Sigmoid colon (tissue), 7 donors: Measurements from ENCODE around the gene SNRNP40. TPM values are rescaled to one million over a fixed set of nuclear protein-coding genes. Genes with fewer than 3 reads are reported as not detected.

Experiments used
- DNase-seq: peaks from one replicate; pipeline ENCODE4 v3.0.0-alpha.2; 2019
- H3K27ac ChIP-seq, 4 donors: fragments of 200-600 bp; sonication (generic); one replicate each; pipeline ENCODE4 v1.5.1; 2016 to 2019; ENCODE audit warnings: mild to moderate bottlenecking in 1 of 4
- H3K27me3 ChIP-seq, 3 donors: fragments of 200-600 bp; sonication (generic); one replicate each; pipeline ENCODE4 v1.5.1; 2019; ENCODE audit warnings: mild to moderate bottlenecking in 1 of 3
- H3K36me3 ChIP-seq, 4 donors: fragments of 200-600 bp; sonication (generic); one replicate each; pipeline ENCODE4 v1.5.1; 2016 to 2019
- H3K4me1 ChIP-seq, 4 donors: fragments of 200-600 bp; sonication (generic); one replicate each; pipeline ENCODE4 v1.5.1; 2017 to 2019
- H3K4me3 ChIP-seq, 4 donors: fragments of 200-600 bp; sonication (generic); one replicate each; pipeline ENCODE4 v1.5.1; 2017 to 2019; ENCODE audit warnings: mild to moderate bottlenecking in 2 of 4, moderate library complexity in 1 of 4
- H3K9me3 ChIP-seq, 4 donors: fragments of 200-600 bp in 3 of 4; sonication (generic) in 3 of 4; one replicate each; pipeline versions ENCODE4 v1.5.1 to v1.6.1; 2013 to 2019
- CTCF ChIP-seq, 4 experiments: fragments of 450-650 bp in 3 of 4; fragments of 200-600 bp in 1 of 4; IDR thresholded peaks; one replicate each; pipeline ENCODE4 v1.5.1; 2016 to 2019; ENCODE audit warnings: antibody characterized with exemption in 4 of 4, mild to moderate bottlenecking in 3 of 4, moderate library complexity in 2 of 4
- EP300 ChIP-seq, 4 donors: sonication (generic); formaldehyde crosslinking; IDR thresholded peaks; one replicate each; pipeline ENCODE4 v1.6.1; 2017; ENCODE audit warnings: antibody characterized with exemption in 4 of 4
- POLR2A ChIP-seq, 2 donors: fragments of 450-650 bp; IDR thresholded peaks; one replicate each; pipeline ENCODE4 v1.6.1; 2016; ENCODE audit warnings: antibody characterized with exemption in 2 of 2, mild to moderate bottlenecking in 2 of 2, moderate library complexity in 2 of 2
- POLR2AphosphoS5 ChIP-seq, 4 donors: sonication (generic); formaldehyde crosslinking; IDR thresholded peaks; one replicate each; pipeline ENCODE4 v1.6.1; 2017; ENCODE audit warnings: antibody characterized with exemption in 4 of 4
- WGBS, 2 donors: extraction: QIAGEN DNeasy Blood & Tissue Kit; methylation state at CpG; one replicate each; pipeline ENCODE4 v1.1.7; 2013; 5-methylcytosine and 5-hydroxymethylcytosine counted together
- intact Hi-C: fragments of 100-400 bp; cut with DNase I; formaldehyde crosslinking; loops from one replicate; pipeline ENCODE4 v1.15.1; 2023
- polyA plus RNA-seq, 3 donors: library from polyadenylated mRNA; stranded (reverse); fragments of 200-250 nt; gene quantifications; one replicate each; pipeline ENCODE4 v1.2.3, GENCODE V29; 2013
- total RNA-seq, 4 donors: library from RNA; depleted of rRNA; stranded (reverse); fragments of >200 nt; gene quantifications; one replicate each; pipeline ENCODE4 v1.1.0, GENCODE V29; 2016
- donor health status: healthy with polysubstance abuse.
- donor health status: Bipolar disorder and iron deficiency.
- donor health status: healthy.

The SNRNP40 gene
- total and polyA plus RNA-seq, 7 donors: 19.4 to 36.4 (median 26.1) TPM

- no peak for TF ChIP-seq EP300 (IDR thresholded peaks at IDR 0.05)
- TF ChIP-seq POLR2AphosphoS5 (IDR thresholded peaks at IDR 0.05): no peak
- no peak for TF ChIP-seq CTCF (IDR thresholded peaks at IDR 0.05)
- TF ChIP-seq POLR2A (IDR thresholded peaks at IDR 0.05): no peak
- peaks cover 0 to 12% (median 0%) of the 10 kb centered on the region in 3 donors for H3K27me3 ChIP-seq
- no peak for DNase-seq
- H3K9me3 ChIP-seq: no peaks in the 10 kb centered on the region
- no peak overlapping the region for H3K27ac ChIP-seq
- intact Hi-C loops: no loop called here
- no peaks in the 10 kb centered on the region for H3K36me3 ChIP-seq
- no peaks in the 10 kb centered on the region for H3K4me1 ChIP-seq
- H3K4me3 ChIP-seq: no peak overlapping the region
Observed at GRCh38 chr1:31228986-31229385, 67.6 kb downstream of the SNRNP40 start.

- TF ChIP-seq POLR2AphosphoS5 (IDR thresholded peaks at IDR 0.05): no peak
- no peak for TF ChIP-seq POLR2A (IDR thresholded peaks at IDR 0.05)
- TF ChIP-seq CTCF (IDR thresholded peaks at IDR 0.05): no peak
- no peak for TF ChIP-seq EP300 (IDR thresholded peaks at IDR 0.05)
- H3K4me3 ChIP-seq: no peak overlapping the region
- H3K36me3 ChIP-seq: no peaks in the 10 kb centered on the region
- H3K9me3 ChIP-seq: no peaks in the 10 kb centered on the region
- WGBS, 2 donors: 73 to 79% methylated on average over 5 of the region's 5 CpGs
- peaks cover 0 to 13% (median 0%) of the 10 kb centered on the region in 3 donors for H3K27me3 ChIP-seq
- DNase-seq: no peak
- H3K4me1 ChIP-seq: no peaks in the 10 kb centered on the region
- H3K27ac ChIP-seq: no peak overlapping the region
- intact Hi-C loops: no loop called here
Observed at GRCh38 chr1:31227891-31228568, 68.6 kb downstream of the SNRNP40 start.

- TF ChIP-seq POLR2A (IDR thresholded peaks at IDR 0.05) (no peak), EP300 (IDR thresholded peaks at IDR 0.05) (no peak), CTCF (IDR thresholded peaks at IDR 0.05) (no peak), POLR2AphosphoS5 (IDR thresholded peaks at IDR 0.05) (no peak)
- Histone ChIP-seq H3K4me1 (no peaks in the 10 kb centered on the region), H3K27ac (no peak overlapping the region), H3K9me3 (no peaks in the 10 kb centered on the region), H3K4me3 (no peak overlapping the region), H3K27me3 (peaks cover 0 to 13% (median 0%) of the 10 kb centered on the region in 3 donors), H3K36me3 (no peaks in the 10 kb centered on the region)
- intact Hi-C loops: no loop called here
- 9 to 46% methylated on average over 9 of the region's 9 CpGs for WGBS, 2 donors
- no peak for DNase-seq
Observed at GRCh38 chr1:31224068-31224467, 72.5 kb downstream of the SNRNP40 start.

- TF ChIP-seq CTCF (IDR thresholded peaks at IDR 0.05) (no peak), EP300 (IDR thresholded peaks at IDR 0.05) (no peak), POLR2A (IDR thresholded peaks at IDR 0.05) (no peak), POLR2AphosphoS5 (IDR thresholded peaks at IDR 0.05) (no peak)
- no peak overlapping the region for H3K27ac ChIP-seq
- intact Hi-C loops: no loop called here
- no peaks in the 10 kb centered on the region for H3K9me3 ChIP-seq
- 73 to 88% methylated on average over 3 of the region's 3 CpGs for WGBS, 2 donors
- H3K4me1 ChIP-seq: no peaks in the 10 kb centered on the region
- peaks cover 0 to 13% (median 0%) of the 10 kb centered on the region in 3 donors for H3K27me3 ChIP-seq
- H3K4me3 ChIP-seq: no peak overlapping the region
- no peak for DNase-seq
- H3K36me3 ChIP-seq: no peaks in the 10 kb centered on the region
Observed at GRCh38 chr1:31222176-31222575, 74.4 kb downstream of the SNRNP40 start.

GRCh38 chr1:31221072-31221471 lies 75.5 kb downstream of the SNRNP40 start:
- Histone ChIP-seq H3K27ac (no peak overlapping the region), H3K4me3 (no peak overlapping the region), H3K4me1 (peaks cover 0 to 4% (median 3%) of the 10 kb centered on the region in 4 donors), H3K9me3 (no peaks in the 10 kb centered on the region), H3K36me3 (no peaks in the 10 kb centered on the region), H3K27me3 (peaks cover 0 to 13% (median 0%) of the 10 kb centered on the region in 3 donors)
- DNase-seq: no peak
- TF ChIP-seq CTCF (IDR thresholded peaks at IDR 0.05) (no peak), POLR2AphosphoS5 (IDR thresholded peaks at IDR 0.05) (no peak), EP300 (IDR thresholded peaks at IDR 0.05) (no peak), POLR2A (IDR thresholded peaks at IDR 0.05) (no peak)
- intact Hi-C loops: no loop called here
- WGBS, 2 donors: 92 to 93% methylated on average over 6 of the region's 6 CpGs
